ENCODE measurements around the gene SCAMP2. TPM values are rescaled to one million over a fixed set of nuclear protein-coding genes. Genes with fewer than 3 reads are reported as not detected.

Gene SCAMP2
- total RNA-seq, 1 donor from 2014 or later, result 115 TPM

DNA sequence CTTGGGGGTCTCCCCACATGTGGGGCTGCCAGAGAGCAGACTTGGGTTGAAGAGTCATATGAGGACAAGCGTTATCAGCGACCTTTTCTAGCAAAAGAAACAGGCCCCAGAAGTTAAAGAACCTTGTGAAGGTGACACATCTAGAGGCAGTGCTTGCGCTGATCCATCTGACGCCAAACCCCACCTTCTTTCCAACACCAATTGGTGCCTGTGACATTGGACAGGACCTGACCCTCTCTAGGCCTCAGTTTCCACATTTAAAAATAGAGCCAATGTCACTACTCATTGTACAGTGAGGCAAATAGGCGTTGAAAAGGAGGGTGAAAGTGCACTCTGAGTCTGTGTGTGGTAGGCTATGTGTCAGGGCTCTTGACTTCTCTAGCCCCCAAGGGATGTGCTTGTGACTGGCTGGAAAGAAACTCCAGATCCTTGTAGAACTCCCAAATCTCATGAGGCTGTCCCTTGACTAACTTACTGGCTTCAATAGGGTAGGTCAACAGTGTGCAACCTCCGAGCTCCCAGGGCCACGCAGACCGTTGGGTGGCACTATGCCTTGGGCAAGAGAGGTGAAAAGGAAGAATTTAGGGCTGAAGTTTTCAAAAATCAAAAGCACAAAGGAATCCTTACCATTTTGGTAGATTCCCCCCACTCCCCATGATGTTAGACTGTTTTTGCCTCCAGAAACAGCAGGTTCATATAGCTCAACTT, 34.2 kb upstream of the SCAMP2 start:
- no peak for TF ChIP-seq CTCF (IDR thresholded peaks at IDR 0.05)
- Histone ChIP-seq H3K27ac (peak overlapping the region; percentile 94), H3K36me3 (peaks cover 27% of the 10 kb centered on the region), H3K27me3 (no peaks in the 10 kb centered on the region), H3K4me3 (peak overlapping the region; percentile 91), H3K4me1 (peaks cover 15% of the 10 kb centered on the region), H3K9me3 (no peaks in the 10 kb centered on the region)
- no peak for DNase-seq
- intact Hi-C loops (cut with DNase I), result no loop called here
- ATAC-seq, result peak; percentile 4

- peak within 1 kb of the TSS; percentile 94 for H3K27ac ChIP-seq
- H3K9me3 ChIP-seq, result no peaks in the 10 kb centered on the region
- peaks cover 19% of the 10 kb centered on the region for H3K4me1 ChIP-seq
- H3K36me3 ChIP-seq, result peaks cover 34% of the 10 kb centered on the region
- peak within 1 kb of the TSS; percentile 91 for H3K4me3 ChIP-seq
- no peak for TF ChIP-seq CTCF (IDR thresholded peaks at IDR 0.05)
- intact Hi-C loops (cut with DNase I), result no loop called here
- DNase-seq (peak; percentile 98), ATAC-seq (peak; percentile 97)
- H3K27me3 ChIP-seq, result no peaks in the 10 kb centered on the region
These were observed 33.4 kb upstream of the SCAMP2 start, which contains the start of gene FAM219B for GRCh38 chr15:74906450-74907162. Gene FAM219B, minus strand, starts transcription at chr15:74906851. Its CDS starts 51 bp downstream, at chr15:74906800.

DNA sequence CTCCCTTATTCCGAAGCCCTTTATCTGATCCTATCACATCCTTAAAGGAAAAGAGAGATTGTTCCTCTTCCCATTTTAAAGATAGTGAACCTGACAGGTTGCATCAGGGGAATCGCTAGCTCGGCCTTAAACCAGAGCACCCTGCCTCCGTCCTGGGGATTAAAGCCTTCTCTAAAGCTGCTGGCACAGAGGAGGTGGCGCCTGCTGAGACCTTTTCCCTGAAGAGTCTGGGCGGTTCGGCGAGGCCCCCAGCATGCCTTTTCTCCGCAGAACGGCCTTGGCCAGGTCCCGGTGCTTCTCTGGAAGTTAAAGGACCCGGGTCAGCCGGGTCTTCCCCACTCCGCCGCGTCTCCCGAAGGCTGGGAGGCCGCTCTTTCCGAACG, 32.9 kb upstream of the SCAMP2 start:
- H3K4me1 ChIP-seq, result peaks cover 24% of the 10 kb centered on the region
- H3K27me3 ChIP-seq, result no peaks in the 10 kb centered on the region
- DNase-seq (no peak), ATAC-seq (peak; percentile 46)
- intact Hi-C loops (cut with DNase I), result no loop called here
- H3K4me3 ChIP-seq, result peak overlapping the region; percentile 91
- peaks cover 39% of the 10 kb centered on the region for H3K36me3 ChIP-seq
- no peak for TF ChIP-seq CTCF (IDR thresholded peaks at IDR 0.05)
- H3K27ac ChIP-seq, result peak overlapping the region; percentile 94
- H3K9me3 ChIP-seq, result no peaks in the 10 kb centered on the region

- Histone ChIP-seq H3K27ac (no peak overlapping the region), H3K27me3 (no peaks in the 10 kb centered on the region), H3K4me3 (no peak overlapping the region), H3K9me3 (no peaks in the 10 kb centered on the region), H3K36me3 (peaks cover 57% of the 10 kb centered on the region), H3K4me1 (peaks cover 25% of the 10 kb centered on the region)
- DNase-seq, result no peak
- intact Hi-C loops (cut with DNase I), result no loop called here
- no peak for ATAC-seq
- TF ChIP-seq CTCF (IDR thresholded peaks at IDR 0.05), result no peak
These were observed 31.1 kb upstream of the SCAMP2 start for GRCh38 chr15:74904190-74904805.

- intact Hi-C loops (cut with DNase I), result no loop called here
- Histone ChIP-seq H3K4me1 (peaks cover 25% of the 10 kb centered on the region), H3K4me3 (no peak overlapping the region), H3K9me3 (no peaks in the 10 kb centered on the region), H3K27ac (no peak overlapping the region), H3K27me3 (no peaks in the 10 kb centered on the region), H3K36me3 (peaks cover 63% of the 10 kb centered on the region)
- TF ChIP-seq CTCF (IDR thresholded peaks at IDR 0.05), result no peak
- no peak for DNase-seq
- no peak for ATAC-seq
These were observed 30.5 kb upstream of the SCAMP2 start for GRCh38 chr15:74903676-74904075.

Measured in upper lobe of right lung (tissue), 1 donor.